IMR-90 (cell line): Measurements from ENCODE around the gene TSPEAR. TPM values are rescaled to one million over a fixed set of nuclear protein-coding genes. Genes with fewer than 3 reads are reported as not detected.

Experiments
- ATAC-seq: fragments of 200-7000 bp; cut with Tn5 transposase; 2 replicates; pipeline ENCODE4 v1.9.1; 2020; ENCODE audit warnings: low read depth, mild to moderate bottlenecking, moderate library complexity
- BruUV-seq: library from RNA; stranded (reverse); fragments of 400-500 nt; replicated peaks from 2 replicates; lab custom pipeline; 2021; lab: Mats Ljungman, UMichigan
- CTCF ChIA-PET: fragments of 300-600 bp; formaldehyde crosslinking; extraction: SDS; loops from one replicate; lab custom pipeline; 2021; ENCODE audit warnings: antibody characterized with exemption; lab: Yijun Ruan, JAX
- POLR2A ChIA-PET: fragments of 300-600 bp; sonication (Branson Sonifier 250); formaldehyde crosslinking; loops from one replicate; lab custom pipeline; 2022; ENCODE audit warnings: antibody characterized with exemption; ENCODE audit not compliant: unreplicated experiment; lab: Charles Lee
- DNase-seq: peaks from one replicate; pipeline ENCODE4 v3.0.0; 2013
- H2AFZ ChIP-seq: replicated peaks from 2 replicates; pipeline ENCODE3; 2013; ENCODE audit warnings: low read length, mild to moderate bottlenecking; ENCODE audit not compliant: poor library complexity
- H2AK5ac ChIP-seq: 2 replicates; pipeline ENCODE4 v1.6.1; 2013; ENCODE audit warnings: low read depth, low read length, inconsistent platforms
- H2AK9ac ChIP-seq: replicated peaks from 2 replicates; pipeline ENCODE3; 2013; ENCODE audit warnings: mild to moderate bottlenecking, low read depth, low read length, moderate library complexity; ENCODE audit not compliant: poor library complexity
- H2BK120ac ChIP-seq: 2 replicates; pipeline ENCODE4 v1.6.1; 2013; ENCODE audit warnings: low read depth, low read length, inconsistent platforms
- H2BK15ac ChIP-seq: 3 replicates; pipeline ENCODE4 v1.6.1; 2013; ENCODE audit warnings: low read depth, low read length, inconsistent platforms
- H2BK20ac ChIP-seq: 2 replicates; pipeline ENCODE4 v1.6.1; 2013; ENCODE audit warnings: low read depth, mild to moderate bottlenecking, inconsistent platforms, low read length, moderate library complexity
- H2BK5ac ChIP-seq: 2 replicates; pipeline ENCODE4 v1.6.1; 2013; ENCODE audit warnings: mild to moderate bottlenecking, low read depth, low read length, inconsistent platforms; ENCODE audit not compliant: poor library complexity, severe bottlenecking
- H3K14ac ChIP-seq: replicated peaks from 2 replicates; pipeline ENCODE4 v1.6.1; 2013; ENCODE audit warnings: low read depth, low read length, inconsistent platforms
- H3K18ac ChIP-seq: 2 replicates; pipeline ENCODE4 v1.6.1; 2013; ENCODE audit warnings: low read depth, low read length, control low read depth
- H3K23ac ChIP-seq: 2 replicates; pipeline ENCODE4 v1.6.1; 2013; ENCODE audit warnings: low read depth, low read length, inconsistent platforms
- H3K27ac ChIP-seq: 2 replicates; pipeline ENCODE4 v1.5.1; 2013; ENCODE audit warnings: mild to moderate bottlenecking, control low read depth, low read length; ENCODE audit not compliant: insufficient read depth
- H3K27me3 ChIP-seq: 2 replicates; pipeline ENCODE4 v1.6.1; 2013; ENCODE audit warnings: low read length; ENCODE audit not compliant: control insufficient read depth, insufficient read depth
- H3K36me3 ChIP-seq: 2 replicates; pipeline ENCODE4 v1.6.1; 2013; ENCODE audit warnings: low read length, mixed read lengths; ENCODE audit not compliant: control insufficient read depth, insufficient read depth
- H3K4ac ChIP-seq: 2 replicates; pipeline ENCODE4 v1.6.1; 2013; ENCODE audit warnings: low read depth, low read length, inconsistent platforms
- H3K4me1 ChIP-seq: 2 replicates; pipeline ENCODE4 v1.6.1; 2013; ENCODE audit warnings: low read length, mixed read lengths; ENCODE audit not compliant: control insufficient read depth, insufficient read depth
- H3K4me2 ChIP-seq: 2 replicates; pipeline ENCODE4 v1.6.1; 2013; ENCODE audit warnings: low read depth, mild to moderate bottlenecking, control low read depth, low read length, moderate library complexity
- H3K4me3 ChIP-seq: 2 replicates; pipeline ENCODE4 v1.5.1; 2013; ENCODE audit warnings: low read depth, mild to moderate bottlenecking, control low read depth, low read length, moderate library complexity; ENCODE audit not compliant: insufficient read depth
- H3K56ac ChIP-seq: 2 replicates; pipeline ENCODE4 v1.6.1; 2013; ENCODE audit warnings: low read length, inconsistent platforms; ENCODE audit not compliant: insufficient read depth; ENCODE audit errors: extremely low read depth
- H3K79me1 ChIP-seq, 2 experiments: 2 replicates each; pipeline ENCODE4 v1.6.1; 2013; ENCODE audit warnings: low read length in 2 of 2, inconsistent platforms in 1 of 2, low read depth in 1 of 2
- H3K9ac ChIP-seq: 2 replicates; pipeline ENCODE4 v1.6.1; 2013; ENCODE audit warnings: low read depth, low read length, control low read depth
- H3K9me1 ChIP-seq: 2 replicates; pipeline ENCODE4 v1.6.1; 2013; ENCODE audit warnings: low read length, inconsistent platforms; ENCODE audit not compliant: insufficient read depth
- H3K9me3 ChIP-seq: 2 replicates; pipeline ENCODE4 v1.6.1; 2013; ENCODE audit warnings: low read length; ENCODE audit not compliant: control insufficient read depth, insufficient read depth
- H4K20me1 ChIP-seq: 2 replicates; pipeline ENCODE4 v1.6.1; 2013; ENCODE audit warnings: low read length, inconsistent platforms; ENCODE audit not compliant: insufficient read depth
- H4K5ac ChIP-seq: 2 replicates; pipeline ENCODE4 v1.6.1; 2013; ENCODE audit warnings: mild to moderate bottlenecking, low read depth, low read length, control low read depth
- H4K8ac ChIP-seq, 2 experiments: 2 replicates each; pipeline ENCODE4 v1.6.1; 2013; ENCODE audit warnings: low read depth in 2 of 2, low read length in 2 of 2, control low read depth in 1 of 2, inconsistent platforms in 1 of 2
- H4K91ac ChIP-seq: 2 replicates; pipeline ENCODE4 v1.6.1; 2013; ENCODE audit warnings: low read depth, low read length, inconsistent platforms; ENCODE audit not compliant: insufficient read depth
- CHD1 ChIP-seq: IDR thresholded peaks from 2 replicates; pipeline ENCODE4 v1.6.1; 2012; ENCODE audit warnings: low read depth, low read length, improper control_type of control experiment
- ELK1 ChIP-seq: fragments of 150-350 bp; IDR thresholded peaks from 2 replicates; pipeline ENCODE4 v1.6.1; 2016; ENCODE audit warnings: low read depth, mild to moderate bottlenecking, low read length, moderate library complexity, borderline replicate concordance
- FOS ChIP-seq: fragments of 150-350 bp; IDR thresholded peaks from 2 replicates; pipeline ENCODE4 v1.6.1; 2016; ENCODE audit warnings: low read depth, low read length
- MAFK ChIP-seq: IDR thresholded peaks from 2 replicates; pipeline ENCODE4 v1.6.1; 2012; ENCODE audit warnings: low read depth, low read length, improper control_type of control experiment
- POLR2A ChIP-seq: IDR thresholded peaks from 2 replicates; pipeline ENCODE4 v1.6.1; 2012; ENCODE audit warnings: mild to moderate bottlenecking, low read depth, low read length
- RCOR1 ChIP-seq: IDR thresholded peaks from 2 replicates; pipeline ENCODE4 v1.6.1; 2012; ENCODE audit warnings: mild to moderate bottlenecking, low read length, improper control_type of control experiment; ENCODE audit not compliant: insufficient replicate concordance
- WGBS, 2 experiments: methylation state at CpG; one replicate each; pipeline versions ENCODE4 v1.1.5 to v1.1.7; 2013; ENCODE audit warnings: missing lambda C conversion rate in 2 of 2; ENCODE audit not compliant: insufficient read length in 1 of 2; ENCODE audit errors: extremely low coverage in 2 of 2; 5-methylcytosine and 5-hydroxymethylcytosine counted together
- dilution Hi-C: fragments of 300-500 bp; cut with HindIII; formaldehyde crosslinking; loops from one replicate; pipeline ENCODE4 v1.14.3; 2018; ENCODE audit warnings: low sequenced_read_pairs; ENCODE audit not compliant: unreplicated experiment
- in situ Hi-C: fragments of 300-500 bp; cut with MboI; formaldehyde crosslinking; loops from 3 replicates; pipeline ENCODE4 v1.14.3; 2019; ENCODE audit warnings: low sequenced_read_pairs, inconsistent platforms, mixed read lengths
- intact Hi-C: fragments of 100-400 bp; cut with micrococcal nuclease; formaldehyde crosslinking; loops from 2 replicates; pipeline ENCODE4 v1.10.0; 2022
- polyA plus RNA-seq, 3 experiments: library from polyadenylated mRNA; depleted of rRNA; stranded (reverse); fragments of >200 nt; gene quantifications; 2 replicates each; pipeline ENCODE4 v1.2.3, GENCODE V29; 2012; ENCODE audit warnings: low replicate concordance in 1 of 3
- total RNA-seq: library from RNA; depleted of rRNA; stranded (reverse); fragments of >200 nt; gene quantifications from 2 replicates; pipeline ENCODE4 v1.2.3, GENCODE V29; 2012

TSPEAR gene
- total and polyA plus RNA-seq, 2 of the 4 experiments (the other 2 are of a cell fraction): not detected

GRCh38 chr21:44726826-44727225 lies 15.5 kb upstream of the TSPEAR start:
- H4K20me1 ChIP-seq: no peaks in the 10 kb centered on the region
- H4K91ac ChIP-seq: no peak overlapping the region
- H2BK5ac ChIP-seq: no peak overlapping the region
- H3K9ac ChIP-seq: no peak overlapping the region
- H2BK15ac ChIP-seq: no peak overlapping the region
- no TSS peak for BruUV-seq
- ChIA-PET POLR2A (no interaction called here), CTCF (no interaction called here)
- H2BK20ac ChIP-seq: no peak overlapping the region
- no peaks in the 10 kb centered on the region for H3K79me1 ChIP-seq
- peaks cover 43% of the 10 kb centered on the region for H3K27me3 ChIP-seq
- no peak overlapping the region for H2BK120ac ChIP-seq
- no peak overlapping the region for H3K23ac ChIP-seq
- intact Hi-C loops: no loop called here
- no peaks in the 10 kb centered on the region for H3K9me1 ChIP-seq
- no peak overlapping the region for H2AK5ac ChIP-seq
- TF ChIP-seq MAFK (no peak), ELK1 (no peak), POLR2A (no peak), RCOR1 (no peak), FOS (no peak), CHD1 (no peak)
- no peak overlapping the region for H3K27ac ChIP-seq
- H3K9me3 ChIP-seq: no peaks in the 10 kb centered on the region
- no peak overlapping the region for H3K14ac ChIP-seq
- DNase-seq: no peak
- in situ Hi-C loops: no loop called here
- H3K18ac ChIP-seq: no peak overlapping the region
- no peak overlapping the region for H3K4me3 ChIP-seq
- no peak for ATAC-seq
- H2AFZ ChIP-seq: no peak overlapping the region
- 78% methylated on average over 6 of the region's 6 CpGs; no CpG with 5 or more reads in 1 of the 2 experiments for WGBS, 2 experiments
- H3K4me1 ChIP-seq: no peaks in the 10 kb centered on the region
- H2AK9ac ChIP-seq: no peak overlapping the region
- H3K36me3 ChIP-seq: no peaks in the 10 kb centered on the region
- no peak overlapping the region for H4K8ac ChIP-seq
- no peak overlapping the region for H3K4ac ChIP-seq
- dilution Hi-C loops: no loop called here
- no peak overlapping the region for H3K56ac ChIP-seq
- no peak overlapping the region for H3K4me2 ChIP-seq
- H4K5ac ChIP-seq: no peak overlapping the region
